Measurements from ENCODE around the gene MAD1L1. TPM values are rescaled to one million over a fixed set of nuclear protein-coding genes. Genes with fewer than 3 reads are reported as not detected.

MAD1L1 gene
- total RNA-seq, 1 experiment from 2014 or later: 43.8 TPM

GRCh38 chr7:2012981-2013380, 219.8 kb downstream of the MAD1L1 start (continued):
- TF ChIP-seq, protein P1, sequence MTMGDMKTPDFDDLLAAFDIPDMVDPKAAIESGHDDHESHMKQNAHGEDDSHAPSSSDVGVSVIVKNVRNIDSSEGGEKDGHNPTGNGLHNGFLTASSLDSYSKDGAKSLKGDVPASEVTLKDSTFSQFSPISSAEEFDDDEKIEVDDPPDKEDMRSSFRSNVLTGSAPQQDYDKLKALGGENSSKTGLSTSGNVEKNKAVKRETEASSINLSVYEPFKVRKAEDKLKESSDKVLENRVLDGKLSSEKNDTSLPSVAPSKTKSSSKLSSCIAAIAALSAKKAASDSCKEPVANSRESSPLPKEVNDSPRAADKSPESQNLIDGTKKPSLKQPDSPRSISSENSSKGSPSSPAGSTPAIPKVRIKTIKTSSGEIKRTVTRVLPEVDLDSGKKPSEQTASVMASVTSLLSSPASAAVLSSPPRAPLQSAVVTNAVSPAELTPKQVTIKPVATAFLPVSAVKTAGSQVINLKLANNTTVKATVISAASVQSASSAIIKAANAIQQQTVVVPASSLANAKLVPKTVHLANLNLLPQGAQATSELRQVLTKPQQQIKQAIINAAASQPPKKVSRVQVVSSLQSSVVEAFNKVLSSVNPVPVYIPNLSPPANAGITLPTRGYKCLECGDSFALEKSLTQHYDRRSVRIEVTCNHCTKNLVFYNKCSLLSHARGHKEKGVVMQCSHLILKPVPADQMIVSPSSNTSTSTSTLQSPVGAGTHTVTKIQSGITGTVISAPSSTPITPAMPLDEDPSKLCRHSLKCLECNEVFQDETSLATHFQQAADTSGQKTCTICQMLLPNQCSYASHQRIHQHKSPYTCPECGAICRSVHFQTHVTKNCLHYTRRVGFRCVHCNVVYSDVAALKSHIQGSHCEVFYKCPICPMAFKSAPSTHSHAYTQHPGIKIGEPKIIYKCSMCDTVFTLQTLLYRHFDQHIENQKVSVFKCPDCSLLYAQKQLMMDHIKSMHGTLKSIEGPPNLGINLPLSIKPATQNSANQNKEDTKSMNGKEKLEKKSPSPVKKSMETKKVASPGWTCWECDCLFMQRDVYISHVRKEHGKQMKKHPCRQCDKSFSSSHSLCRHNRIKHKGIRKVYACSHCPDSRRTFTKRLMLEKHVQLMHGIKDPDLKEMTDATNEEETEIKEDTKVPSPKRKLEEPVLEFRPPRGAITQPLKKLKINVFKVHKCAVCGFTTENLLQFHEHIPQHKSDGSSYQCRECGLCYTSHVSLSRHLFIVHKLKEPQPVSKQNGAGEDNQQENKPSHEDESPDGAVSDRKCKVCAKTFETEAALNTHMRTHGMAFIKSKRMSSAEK (CRISPR knock-in tag; IDR thresholded peaks at IDR 0.05; ENCODE audit: borderline replicate concordance): no peak
- TF ChIP-seq CREB1 (CRISPR knock-in tag; IDR thresholded peaks at IDR 0.05): no peak
- no peak for TF ChIP-seq FOXK1 (CRISPR knock-in tag; IDR thresholded peaks at IDR 0.05)
- TF ChIP-seq ATF6 (CRISPR knock-in tag; IDR thresholded peaks at IDR 0.05): no peak
- TF ChIP-seq MYBL2 (CRISPR knock-in tag; IDR thresholded peaks at IDR 0.05): no peak
- TF ChIP-seq ZBTB21 (CRISPR knock-in tag; IDR thresholded peaks at IDR 0.05; ENCODE audit: borderline replicate concordance): no peak
- TF ChIP-seq ATF3 (CRISPR knock-in tag; conservative IDR thresholded peaks at IDR 0.05): no peak
- no peak for TF ChIP-seq ZNF232 (CRISPR knock-in tag; IDR thresholded peaks at IDR 0.05)
- no peak for TF ChIP-seq NR3C1 (CRISPR knock-in tag; conservative IDR thresholded peaks at IDR 0.05; ENCODE audit: low read depth)
- no peak for TF ChIP-seq ZNF671 (CRISPR knock-in tag; IDR thresholded peaks at IDR 0.05)
- TF ChIP-seq ZNF512 (CRISPR knock-in tag; IDR thresholded peaks at IDR 0.05; ENCODE audit: borderline replicate concordance): no peak

DNA sequence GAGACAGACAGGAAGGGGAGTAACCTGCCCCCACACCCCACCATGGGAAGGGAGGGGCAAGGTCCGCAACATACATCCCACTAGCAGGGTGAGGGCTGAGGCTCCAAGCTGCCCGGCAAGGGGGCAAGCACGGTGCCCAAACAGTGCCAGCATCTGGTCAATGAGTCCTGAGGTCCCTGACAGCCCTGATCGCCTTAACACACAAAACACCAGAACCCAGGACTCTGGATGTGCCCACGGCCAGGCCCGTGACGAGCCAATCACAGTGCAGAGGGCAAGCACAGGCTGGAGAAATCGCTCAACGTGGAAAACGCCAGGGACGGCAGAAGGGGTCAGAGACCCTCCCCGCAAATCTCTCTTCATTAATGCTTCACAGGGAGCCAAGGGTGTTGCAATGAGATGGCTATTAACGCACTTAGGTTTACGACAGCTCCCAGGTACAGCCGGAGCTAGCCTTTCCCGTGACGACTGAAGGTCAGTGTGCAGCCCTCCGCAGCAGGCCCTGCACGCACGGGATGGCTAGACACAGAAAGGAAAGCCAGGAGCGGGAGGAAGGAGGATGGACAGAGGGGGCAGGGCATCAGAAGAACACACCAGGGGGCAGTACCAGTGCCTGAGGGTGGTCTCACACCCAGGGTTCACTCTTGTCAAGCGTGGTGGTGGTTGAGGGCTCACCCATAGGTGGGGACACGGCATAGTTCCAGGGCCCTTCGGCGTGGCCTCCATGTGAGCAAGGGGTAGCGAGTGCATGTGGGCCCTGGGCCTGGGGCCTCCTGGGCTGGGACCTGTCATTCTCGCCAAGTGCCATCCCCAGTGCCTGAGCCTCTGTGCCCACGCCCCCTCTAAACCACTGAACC, 220.5 kb downstream of the MAD1L1 start:
- ATAC-seq: no peak
- Mint-ChIP-seq H3K36me3 (no peaks in the 10 kb centered on the region), H3K27ac (peak overlapping the region; percentile 84), H3K4me1 (no peaks in the 10 kb centered on the region), H3K9me3 (no peaks in the 10 kb centered on the region), H3K27me3 (ENCODE audit: low read depth) (no peaks in the 10 kb centered on the region), H3K4me3 (no peak overlapping the region)
- no peak for DNase-seq (ENCODE audit: low spot score)
- CTCF ChIA-PET: interaction anchor here (0.5 kb wide), 1 partner anchor 348 kb away, joined by 3 read pairs; no protein-coding TSS in a partner anchor
- POLR2A ChIA-PET: no interaction called here
- TF ChIP-seq, protein P2, sequence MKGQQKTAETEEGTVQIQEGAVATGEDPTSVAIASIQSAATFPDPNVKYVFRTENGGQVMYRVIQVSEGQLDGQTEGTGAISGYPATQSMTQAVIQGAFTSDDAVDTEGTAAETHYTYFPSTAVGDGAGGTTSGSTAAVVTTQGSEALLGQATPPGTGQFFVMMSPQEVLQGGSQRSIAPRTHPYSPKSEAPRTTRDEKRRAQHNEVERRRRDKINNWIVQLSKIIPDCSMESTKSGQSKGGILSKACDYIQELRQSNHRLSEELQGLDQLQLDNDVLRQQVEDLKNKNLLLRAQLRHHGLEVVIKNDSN (CRISPR knock-in tag; IDR thresholded peaks at IDR 0.05): no peak
- TF ChIP-seq, protein P3, sequence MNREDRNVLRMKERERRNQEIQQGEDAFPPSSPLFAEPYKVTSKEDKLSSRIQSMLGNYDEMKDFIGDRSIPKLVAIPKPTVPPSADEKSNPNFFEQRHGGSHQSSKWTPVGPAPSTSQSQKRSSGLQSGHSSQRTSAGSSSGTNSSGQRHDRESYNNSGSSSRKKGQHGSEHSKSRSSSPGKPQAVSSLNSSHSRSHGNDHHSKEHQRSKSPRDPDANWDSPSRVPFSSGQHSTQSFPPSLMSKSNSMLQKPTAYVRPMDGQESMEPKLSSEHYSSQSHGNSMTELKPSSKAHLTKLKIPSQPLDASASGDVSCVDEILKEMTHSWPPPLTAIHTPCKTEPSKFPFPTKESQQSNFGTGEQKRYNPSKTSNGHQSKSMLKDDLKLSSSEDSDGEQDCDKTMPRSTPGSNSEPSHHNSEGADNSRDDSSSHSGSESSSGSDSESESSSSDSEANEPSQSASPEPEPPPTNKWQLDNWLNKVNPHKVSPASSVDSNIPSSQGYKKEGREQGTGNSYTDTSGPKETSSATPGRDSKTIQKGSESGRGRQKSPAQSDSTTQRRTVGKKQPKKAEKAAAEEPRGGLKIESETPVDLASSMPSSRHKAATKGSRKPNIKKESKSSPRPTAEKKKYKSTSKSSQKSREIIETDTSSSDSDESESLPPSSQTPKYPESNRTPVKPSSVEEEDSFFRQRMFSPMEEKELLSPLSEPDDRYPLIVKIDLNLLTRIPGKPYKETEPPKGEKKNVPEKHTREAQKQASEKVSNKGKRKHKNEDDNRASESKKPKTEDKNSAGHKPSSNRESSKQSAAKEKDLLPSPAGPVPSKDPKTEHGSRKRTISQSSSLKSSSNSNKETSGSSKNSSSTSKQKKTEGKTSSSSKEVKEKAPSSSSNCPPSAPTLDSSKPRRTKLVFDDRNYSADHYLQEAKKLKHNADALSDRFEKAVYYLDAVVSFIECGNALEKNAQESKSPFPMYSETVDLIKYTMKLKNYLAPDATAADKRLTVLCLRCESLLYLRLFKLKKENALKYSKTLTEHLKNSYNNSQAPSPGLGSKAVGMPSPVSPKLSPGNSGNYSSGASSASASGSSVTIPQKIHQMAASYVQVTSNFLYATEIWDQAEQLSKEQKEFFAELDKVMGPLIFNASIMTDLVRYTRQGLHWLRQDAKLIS (CRISPR knock-in tag; IDR thresholded peaks at IDR 0.05; ENCODE audit: borderline replicate concordance): no peak
- TF ChIP-seq ZMAT4 (CRISPR knock-in tag; IDR thresholded peaks at IDR 0.05): no peak
- no peak for TF ChIP-seq SMAD3 (CRISPR knock-in tag; IDR thresholded peaks at IDR 0.05; ENCODE audit: borderline replicate concordance)
- TF ChIP-seq CREB1 (CRISPR knock-in tag; IDR thresholded peaks at IDR 0.05): no peak
- no peak for TF ChIP-seq ESRRA (CRISPR knock-in tag; IDR thresholded peaks at IDR 0.05; ENCODE audit: borderline replicate concordance)
